NK-92 treated with Interleukin-12 subunit alpha and Interleukin-12 subunit beta, amount 100 ng/mL, for 24 hours (cell line): Measurements from ENCODE around the gene DUOX2.
A peak's percentile ranks its signal among the peaks of the same experiment; 100 is the strongest.
"Not testable (repeated sequence)": the region's sequence is repeated elsewhere in the genome, so short reads cannot be mapped to it uniquely, and the experiment has no call there.

Experiments
- DNase-seq: peaks from one replicate; lab custom pipeline; 2025; lab: John Stamatoyannopoulos, UW

The DUOX2 gene

DNA sequence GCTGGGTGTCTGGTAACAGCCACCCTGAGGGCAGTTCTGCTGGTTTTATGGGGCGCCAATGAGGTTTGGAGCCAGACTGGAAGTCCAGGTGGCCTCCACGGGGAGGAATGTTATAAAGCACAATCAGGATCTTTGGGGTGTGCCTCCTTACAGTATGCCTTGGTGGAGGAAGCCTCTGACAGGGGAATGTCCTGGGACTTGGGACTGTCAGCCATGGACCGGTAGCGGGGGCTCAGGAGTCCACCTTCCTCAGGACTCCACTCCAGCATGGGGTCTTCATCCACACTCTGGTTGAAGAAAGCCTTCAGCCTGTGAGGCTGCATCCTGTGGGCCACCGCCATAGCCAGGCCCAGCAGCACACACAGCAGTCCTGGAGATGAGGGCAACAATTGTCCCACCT lies 5.0 kb upstream of the DUOX2 start:
- DNase-seq: no peak

DNA sequence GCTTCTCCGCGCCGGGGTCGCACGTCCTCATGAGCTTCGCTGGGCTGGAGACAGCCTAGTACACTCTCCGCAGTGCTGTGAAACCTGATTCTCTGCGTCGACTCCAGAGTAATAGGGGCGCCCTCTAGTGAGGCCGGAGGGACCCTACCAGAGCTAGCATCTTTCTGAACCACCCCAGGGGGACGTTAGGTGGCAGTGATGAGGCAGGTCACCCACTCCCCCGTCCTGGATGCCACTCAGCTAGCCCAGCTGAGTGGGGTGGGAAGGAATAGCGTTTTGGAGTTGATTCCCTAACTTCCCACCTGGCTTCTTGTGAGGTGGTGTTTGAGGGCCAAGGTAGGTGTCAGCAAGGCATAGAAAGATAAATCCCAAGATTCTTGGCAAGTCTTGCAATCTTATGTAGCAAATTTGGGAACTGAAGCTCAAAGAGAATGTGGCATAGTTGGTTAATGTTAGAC lies 4.2 kb upstream of the DUOX2 start:
- DNase-seq: peak; percentile 54

GRCh38 chr15:45117308-45118130 lies 3.5 kb upstream of the DUOX2 start:
- no peak for DNase-seq

- DNase-seq: no peak
Measured at GRCh38 chr15:45116482-45117307, 2.7 kb upstream of the DUOX2 start.

- no peak for DNase-seq
Measured at GRCh38 chr15:45116006-45116481, 2.1 kb upstream of the DUOX2 start.

- DNase-seq: no peak
Measured at GRCh38 chr15:45115312-45115820, 1.4 kb upstream of the DUOX2 start.

DNA sequence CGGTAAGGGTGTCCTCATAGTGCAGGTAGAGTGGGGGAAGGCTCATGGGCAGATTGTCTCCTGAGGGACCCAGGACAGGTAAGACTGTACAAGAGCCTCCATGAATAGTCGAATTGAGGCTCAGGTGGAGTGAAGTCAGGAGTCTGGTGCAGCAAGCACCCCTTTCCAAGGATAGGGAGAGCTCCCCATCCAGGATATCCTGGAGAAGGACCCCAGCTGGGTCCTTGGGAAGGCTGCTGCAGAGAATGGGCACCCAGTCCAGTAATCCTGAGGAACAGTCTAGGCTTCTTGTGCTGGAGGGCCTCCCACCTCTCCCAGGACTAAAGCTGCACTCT lies 746 bp upstream of the DUOX2 start:
- no peak for DNase-seq

DNA sequence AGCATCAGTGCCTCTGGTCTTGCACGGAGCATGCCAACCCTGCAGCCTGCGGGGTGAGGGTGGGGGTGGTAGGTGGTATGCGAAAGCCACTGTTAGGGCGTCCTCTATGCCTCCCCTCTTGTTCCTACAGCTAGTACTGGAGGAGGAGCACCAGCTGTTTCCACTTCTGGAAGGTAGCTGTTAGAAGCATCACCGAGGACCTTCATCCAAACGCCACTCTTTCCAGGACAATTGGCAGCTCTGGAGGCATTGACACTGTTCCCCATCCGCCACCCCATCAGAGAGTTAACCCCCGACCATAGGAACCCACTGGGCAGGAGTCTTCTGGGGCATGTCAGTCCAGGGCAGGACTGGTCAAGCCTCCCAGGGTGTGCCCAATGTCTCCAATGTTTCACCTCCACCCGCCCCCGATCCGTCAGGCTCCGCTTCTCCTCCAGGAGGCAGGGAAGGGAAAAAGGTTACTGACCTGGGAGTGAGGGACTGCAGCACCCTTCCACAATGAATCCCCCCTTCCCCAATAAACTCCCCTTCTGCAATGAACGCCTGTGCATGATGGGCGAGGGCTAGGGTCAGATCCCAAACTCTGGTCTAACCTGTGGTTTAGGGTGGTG lies 487 bp downstream of the DUOX2 start:
- DNase-seq: no peak

- DNase-seq: no peak
Measured at GRCh38 chr15:45112591-45113379, 1.2 kb downstream of the DUOX2 start.

- DNase-seq: no peak
Measured at GRCh38 chr15:45112143-45112590, 1.8 kb downstream of the DUOX2 start.

GRCh38 chr15:45111390-45112142 lies 2.4 kb downstream of the DUOX2 start:
- DNase-seq: no peak

DNA sequence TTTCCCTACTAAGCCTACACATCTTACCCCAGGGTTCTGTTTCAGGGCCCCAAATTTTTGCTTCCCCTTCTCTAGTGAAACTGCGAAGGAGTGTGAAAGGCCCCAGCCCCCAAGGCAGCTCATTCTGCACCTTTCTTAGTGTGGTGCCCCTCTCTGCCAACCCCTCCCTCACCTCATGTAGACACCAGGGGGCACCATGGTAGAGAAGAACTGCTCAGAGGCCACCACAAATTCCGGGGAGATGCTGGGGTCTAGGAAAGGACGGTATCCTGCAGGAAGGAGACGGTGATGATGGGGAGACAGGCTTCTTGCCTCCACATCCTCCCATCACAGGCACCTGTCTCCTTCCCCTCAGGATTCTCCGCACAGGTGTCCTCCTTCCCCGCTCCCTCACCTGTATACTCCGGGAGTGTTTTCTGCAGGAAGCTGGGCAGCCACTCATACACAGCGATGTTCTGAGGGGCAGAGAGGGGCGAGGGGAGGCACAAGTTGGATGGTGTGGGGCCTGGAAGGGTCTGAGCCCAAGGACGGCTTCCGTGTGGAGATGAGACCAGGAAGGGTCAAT lies 3.6 kb downstream of the DUOX2 start:
- DNase-seq: no peak

DNA sequence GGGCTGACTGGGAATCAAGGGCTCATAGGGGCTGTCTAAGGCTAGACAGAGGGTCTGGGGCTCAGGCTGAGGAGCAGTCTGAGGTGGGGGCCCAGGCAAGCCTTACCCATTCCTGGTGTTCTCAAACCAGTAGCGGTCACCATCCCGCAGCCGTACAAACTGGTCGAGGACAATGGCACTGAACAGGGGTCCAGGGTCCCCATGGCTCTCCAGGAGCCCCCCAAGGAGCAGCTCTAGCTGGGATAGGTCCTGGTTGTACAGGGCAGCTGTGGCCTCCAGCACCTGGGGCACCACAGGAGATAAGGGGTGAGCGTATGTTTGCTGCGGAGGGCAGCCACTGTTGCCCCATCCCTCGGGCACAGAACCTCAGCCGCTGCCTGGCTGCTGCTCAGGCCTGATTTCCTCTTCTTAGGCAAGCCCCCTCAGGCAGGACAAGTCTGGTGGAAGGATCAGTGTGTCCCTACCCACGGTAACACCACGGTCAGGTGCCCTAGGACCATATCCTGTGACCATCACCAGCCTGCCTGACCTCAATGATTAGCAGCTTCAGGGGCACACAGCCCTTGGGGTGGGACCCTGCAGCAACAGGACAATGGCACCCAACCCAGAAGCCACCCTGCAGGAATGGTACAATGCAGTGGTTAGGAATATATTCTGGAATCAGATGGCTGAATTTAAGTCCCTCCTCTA lies 5.9 kb downstream of the DUOX2 start:
- no peak for DNase-seq

- DNase-seq: no peak
Measured at GRCh38 chr15:45106002-45106790, 7.8 kb downstream of the DUOX2 start.

- no peak for DNase-seq
Measured at GRCh38 chr15:45105586-45105985, 8.4 kb downstream of the DUOX2 start.

- DNase-seq: not testable (repeated sequence)
Measured at GRCh38 chr15:45104170-45104569, 9.8 kb downstream of the DUOX2 start.

DNA sequence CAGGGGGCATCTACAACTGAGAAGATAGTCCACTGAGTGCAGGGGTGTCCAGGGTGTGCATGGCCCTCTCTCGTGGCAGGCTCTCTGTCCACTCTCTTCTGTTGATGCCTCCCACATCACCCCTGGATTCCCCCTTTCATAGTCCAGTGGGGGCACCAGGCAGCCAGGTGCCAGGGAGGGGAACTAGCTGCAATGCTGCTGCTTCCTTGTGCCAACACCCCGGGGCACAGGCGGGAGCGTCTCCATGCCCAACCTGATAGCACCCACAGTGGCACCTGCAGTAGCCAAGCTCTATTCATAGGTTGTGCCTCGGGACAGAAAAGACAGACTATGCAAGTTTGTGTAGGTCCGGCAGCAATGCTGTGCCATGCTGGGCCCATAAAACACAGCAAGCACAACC lies 11.7 kb downstream of the DUOX2 start:
- DNase-seq: no peak

DNA sequence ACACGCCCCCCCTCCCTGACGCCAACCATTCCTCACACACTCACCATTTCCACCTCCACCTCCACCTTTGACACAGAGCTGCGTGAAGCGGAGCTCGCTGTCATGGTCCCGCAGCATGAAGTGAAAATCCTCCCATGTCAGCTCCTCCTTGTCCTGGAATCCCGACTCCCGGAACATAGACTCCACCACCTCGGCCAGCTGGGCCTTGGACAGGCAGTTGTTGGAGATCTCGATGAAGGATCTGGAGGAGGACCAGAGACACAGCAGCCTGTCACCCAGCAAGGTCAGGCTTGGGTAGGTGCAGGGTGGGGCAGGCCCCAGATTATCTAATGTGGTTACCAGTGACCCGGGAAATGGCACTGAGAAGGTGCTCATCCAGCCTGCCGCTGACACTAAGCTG lies 12.2 kb downstream of the DUOX2 start:
- DNase-seq: no peak
